ENCODE data around the gene RARB.

Gene RARB

DNA sequence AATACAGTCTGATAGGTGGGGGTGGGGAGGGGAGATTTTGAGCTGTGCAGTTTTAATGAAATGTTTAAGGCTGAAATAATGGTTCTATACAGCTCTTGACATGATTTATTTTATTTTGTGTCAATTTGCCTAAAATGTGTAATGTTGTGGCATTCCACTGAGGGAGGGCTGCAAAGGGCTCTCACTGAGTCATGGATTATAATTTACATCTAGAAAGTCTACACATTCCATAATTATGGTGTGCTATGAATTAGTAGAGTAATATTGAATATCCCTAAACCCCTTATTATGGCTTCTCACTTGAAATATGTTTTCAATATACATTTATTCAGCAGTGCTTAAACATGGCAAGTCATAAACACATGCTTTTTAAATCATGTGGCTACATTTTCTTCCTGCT, 103.9 kb downstream of the RARB start:
- ATAC-seq = no peak
- no peak for TF ChIP-seq TOX (CRISPR knock-in tag; IDR thresholded peaks at IDR 0.05; ENCODE audit: borderline replicate concordance)
- TF ChIP-seq ZFP3 (CRISPR knock-in tag; IDR thresholded peaks at IDR 0.05) = no peak
- no peak for TF ChIP-seq CSDC2 (CRISPR knock-in tag; IDR thresholded peaks at IDR 0.05)
- TF ChIP-seq, protein P1, sequence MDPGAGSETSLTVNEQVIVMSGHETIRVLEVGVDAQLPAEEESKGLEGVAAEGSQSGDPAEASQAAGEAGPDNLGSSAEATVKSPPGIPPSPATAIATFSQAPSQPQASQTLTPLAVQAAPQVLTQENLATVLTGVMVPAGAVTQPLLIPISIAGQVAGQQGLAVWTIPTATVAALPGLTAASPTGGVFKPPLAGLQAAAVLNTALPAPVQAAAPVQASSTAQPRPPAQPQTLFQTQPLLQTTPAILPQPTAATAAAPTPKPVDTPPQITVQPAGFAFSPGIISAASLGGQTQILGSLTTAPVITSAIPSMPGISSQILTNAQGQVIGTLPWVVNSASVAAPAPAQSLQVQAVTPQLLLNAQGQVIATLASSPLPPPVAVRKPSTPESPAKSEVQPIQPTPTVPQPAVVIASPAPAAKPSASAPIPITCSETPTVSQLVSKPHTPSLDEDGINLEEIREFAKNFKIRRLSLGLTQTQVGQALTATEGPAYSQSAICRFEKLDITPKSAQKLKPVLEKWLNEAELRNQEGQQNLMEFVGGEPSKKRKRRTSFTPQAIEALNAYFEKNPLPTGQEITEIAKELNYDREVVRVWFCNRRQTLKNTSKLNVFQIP (CRISPR knock-in tag; IDR thresholded peaks at IDR 0.05; ENCODE audit: borderline replicate concordance, low read depth) = no peak
- no peak for TF ChIP-seq ZNF8 (CRISPR knock-in tag; IDR thresholded peaks at IDR 0.05)
- TF ChIP-seq, protein P2, sequence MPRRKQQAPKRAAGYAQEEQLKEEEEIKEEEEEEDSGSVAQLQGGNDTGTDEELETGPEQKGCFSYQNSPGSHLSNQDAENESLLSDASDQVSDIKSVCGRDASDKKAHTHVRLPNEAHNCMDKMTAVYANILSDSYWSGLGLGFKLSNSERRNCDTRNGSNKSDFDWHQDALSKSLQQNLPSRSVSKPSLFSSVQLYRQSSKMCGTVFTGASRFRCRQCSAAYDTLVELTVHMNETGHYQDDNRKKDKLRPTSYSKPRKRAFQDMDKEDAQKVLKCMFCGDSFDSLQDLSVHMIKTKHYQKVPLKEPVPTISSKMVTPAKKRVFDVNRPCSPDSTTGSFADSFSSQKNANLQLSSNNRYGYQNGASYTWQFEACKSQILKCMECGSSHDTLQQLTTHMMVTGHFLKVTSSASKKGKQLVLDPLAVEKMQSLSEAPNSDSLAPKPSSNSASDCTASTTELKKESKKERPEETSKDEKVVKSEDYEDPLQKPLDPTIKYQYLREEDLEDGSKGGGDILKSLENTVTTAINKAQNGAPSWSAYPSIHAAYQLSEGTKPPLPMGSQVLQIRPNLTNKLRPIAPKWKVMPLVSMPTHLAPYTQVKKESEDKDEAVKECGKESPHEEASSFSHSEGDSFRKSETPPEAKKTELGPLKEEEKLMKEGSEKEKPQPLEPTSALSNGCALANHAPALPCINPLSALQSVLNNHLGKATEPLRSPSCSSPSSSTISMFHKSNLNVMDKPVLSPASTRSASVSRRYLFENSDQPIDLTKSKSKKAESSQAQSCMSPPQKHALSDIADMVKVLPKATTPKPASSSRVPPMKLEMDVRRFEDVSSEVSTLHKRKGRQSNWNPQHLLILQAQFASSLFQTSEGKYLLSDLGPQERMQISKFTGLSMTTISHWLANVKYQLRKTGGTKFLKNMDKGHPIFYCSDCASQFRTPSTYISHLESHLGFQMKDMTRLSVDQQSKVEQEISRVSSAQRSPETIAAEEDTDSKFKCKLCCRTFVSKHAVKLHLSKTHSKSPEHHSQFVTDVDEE (CRISPR knock-in tag; IDR thresholded peaks at IDR 0.05) = no peak
- TF ChIP-seq OSR1 (CRISPR knock-in tag; IDR thresholded peaks at IDR 0.05) = no peak
- TF ChIP-seq, protein P3, sequence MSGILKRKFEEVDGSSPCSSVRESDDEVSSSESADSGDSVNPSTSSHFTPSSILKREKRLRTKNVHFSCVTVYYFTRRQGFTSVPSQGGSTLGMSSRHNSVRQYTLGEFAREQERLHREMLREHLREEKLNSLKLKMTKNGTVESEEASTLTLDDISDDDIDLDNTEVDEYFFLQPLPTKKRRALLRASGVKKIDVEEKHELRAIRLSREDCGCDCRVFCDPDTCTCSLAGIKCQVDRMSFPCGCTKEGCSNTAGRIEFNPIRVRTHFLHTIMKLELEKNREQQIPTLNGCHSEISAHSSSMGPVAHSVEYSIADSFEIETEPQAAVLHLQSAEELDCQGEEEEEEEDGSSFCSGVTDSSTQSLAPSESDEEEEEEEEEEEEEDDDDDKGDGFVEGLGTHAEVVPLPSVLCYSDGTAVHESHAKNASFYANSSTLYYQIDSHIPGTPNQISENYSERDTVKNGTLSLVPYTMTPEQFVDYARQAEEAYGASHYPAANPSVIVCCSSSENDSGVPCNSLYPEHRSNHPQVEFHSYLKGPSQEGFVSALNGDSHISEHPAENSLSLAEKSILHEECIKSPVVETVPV (CRISPR knock-in tag; IDR thresholded peaks at IDR 0.05) = no peak
- TF ChIP-seq, protein P4, sequence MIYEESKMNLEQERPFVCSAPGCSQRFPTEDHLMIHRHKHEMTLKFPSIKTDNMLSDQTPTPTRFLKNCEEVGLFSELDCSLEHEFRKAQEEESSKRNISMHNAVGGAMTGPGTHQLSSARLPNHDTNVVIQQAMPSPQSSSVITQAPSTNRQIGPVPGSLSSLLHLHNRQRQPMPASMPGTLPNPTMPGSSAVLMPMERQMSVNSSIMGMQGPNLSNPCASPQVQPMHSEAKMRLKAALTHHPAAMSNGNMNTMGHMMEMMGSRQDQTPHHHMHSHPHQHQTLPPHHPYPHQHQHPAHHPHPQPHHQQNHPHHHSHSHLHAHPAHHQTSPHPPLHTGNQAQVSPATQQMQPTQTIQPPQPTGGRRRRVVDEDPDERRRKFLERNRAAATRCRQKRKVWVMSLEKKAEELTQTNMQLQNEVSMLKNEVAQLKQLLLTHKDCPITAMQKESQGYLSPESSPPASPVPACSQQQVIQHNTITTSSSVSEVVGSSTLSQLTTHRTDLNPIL (CRISPR knock-in tag; IDR thresholded peaks at IDR 0.05; ENCODE audit: low read depth) = no peak

DNA sequence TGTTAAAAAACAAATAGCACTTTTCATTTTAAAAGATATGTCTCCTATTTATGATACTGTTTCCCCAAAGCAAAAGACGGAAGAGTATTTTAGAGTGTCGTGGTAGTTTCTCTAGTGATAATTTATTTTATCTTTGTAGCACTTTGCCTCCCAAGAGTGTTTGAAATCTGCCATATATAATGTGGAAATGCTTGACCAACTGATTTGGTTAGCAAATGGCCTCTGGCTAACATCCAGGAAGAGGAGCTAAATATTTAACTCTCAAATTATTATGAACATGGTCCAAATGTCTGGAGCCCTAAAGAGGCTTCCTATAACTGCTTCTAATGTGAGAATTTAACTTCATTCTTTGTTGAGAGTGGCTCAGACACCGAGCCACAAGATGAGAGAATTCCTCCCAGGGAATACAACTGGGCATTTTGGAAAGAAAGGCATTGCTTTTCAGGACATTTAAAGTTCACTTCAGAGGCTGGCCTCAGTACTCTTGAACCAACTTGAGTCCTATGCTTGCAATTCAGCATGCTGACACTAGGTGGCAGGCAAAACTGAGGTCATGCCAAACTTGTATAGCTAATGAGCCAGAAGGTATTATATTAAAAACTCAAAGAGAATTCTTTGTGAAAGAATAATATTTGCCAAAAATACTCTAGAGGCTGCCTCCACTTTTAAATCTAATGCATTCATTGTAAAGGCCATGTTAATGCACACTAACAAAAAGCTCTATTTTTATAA, 104.5 kb downstream of the RARB start:
- ATAC-seq = no peak
- TF ChIP-seq, protein P4 (CRISPR knock-in tag; IDR thresholded peaks at IDR 0.05; ENCODE audit: low read depth) = no peak
- TF ChIP-seq GLIS3 (CRISPR knock-in tag; IDR thresholded peaks at IDR 0.05) (no peak), ZFP3 (CRISPR knock-in tag; IDR thresholded peaks at IDR 0.05) (no peak)
- TF ChIP-seq, protein P2 (CRISPR knock-in tag; IDR thresholded peaks at IDR 0.05) = no peak

DNA sequence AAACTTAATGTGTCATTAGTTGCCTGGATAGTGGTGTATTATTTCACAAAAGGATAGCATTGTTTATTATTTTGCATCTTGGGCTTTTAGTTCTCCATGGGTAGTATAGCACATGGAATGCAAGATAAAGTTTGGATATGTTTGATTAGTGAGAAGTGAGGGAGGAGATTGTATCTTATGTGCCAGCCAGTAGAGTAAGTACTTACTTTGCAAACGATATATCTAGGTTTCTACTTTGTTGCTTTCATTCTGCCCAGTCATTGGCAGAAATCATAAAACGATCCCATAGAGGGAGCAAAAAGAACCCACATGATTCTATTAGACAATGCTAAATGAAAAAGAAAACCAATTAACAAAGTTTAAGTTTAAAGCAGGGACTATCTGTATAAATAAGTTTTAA, 105.3 kb downstream of the RARB start:
- no peak for TF ChIP-seq ZFP30 (CRISPR knock-in tag; IDR thresholded peaks at IDR 0.05)
- TF ChIP-seq ZNF565 (CRISPR knock-in tag; conservative IDR thresholded peaks at IDR 0.05; ENCODE audit: low read depth) = no peak
- ATAC-seq = no peak

DNA sequence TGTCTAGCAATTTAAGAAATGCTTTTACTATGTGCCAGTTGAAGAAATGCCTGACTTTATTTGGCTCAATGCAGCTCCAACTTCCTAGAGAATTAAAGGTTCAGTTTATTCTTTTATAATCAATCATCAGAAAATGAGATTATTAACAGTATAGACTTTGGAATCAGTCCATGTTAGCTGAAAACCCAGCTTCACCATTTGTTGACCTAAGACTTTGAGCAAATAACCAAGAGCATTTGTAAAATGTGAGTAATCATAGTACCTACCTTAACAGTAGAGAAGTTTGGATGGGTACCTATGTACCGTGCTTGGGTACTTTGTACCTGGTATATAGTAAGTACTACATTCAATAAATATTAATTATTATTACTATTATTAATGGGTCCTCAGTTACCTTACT, 105.9 kb downstream of the RARB start:
- no peak for TF ChIP-seq ARNTL (CRISPR knock-in tag; IDR thresholded peaks at IDR 0.05; ENCODE audit: borderline replicate concordance, low read depth)
- no peak for TF ChIP-seq GLIS3 (CRISPR knock-in tag; IDR thresholded peaks at IDR 0.05)
- TF ChIP-seq CSDC2 (CRISPR knock-in tag; IDR thresholded peaks at IDR 0.05) = no peak
- no peak for TF ChIP-seq ESRRG (CRISPR knock-in tag; IDR thresholded peaks at IDR 0.05)
- no peak for TF ChIP-seq ZFP3 (CRISPR knock-in tag; IDR thresholded peaks at IDR 0.05)
- TF ChIP-seq RARB (CRISPR knock-in tag; IDR thresholded peaks at IDR 0.05) = no peak
- TF ChIP-seq ZNF8 (CRISPR knock-in tag; IDR thresholded peaks at IDR 0.05) = no peak
- no peak for TF ChIP-seq ZC3H10 (CRISPR knock-in tag; IDR thresholded peaks at IDR 0.05)
- no peak for ATAC-seq

Data from SK-N-SH treated with all-trans-retinoic acid at 6 μM for 48 hours (cell line).